Measurements from ENCODE around the gene DYNLT4.
"Not testable (repeated sequence)": the region's sequence is repeated elsewhere in the genome, so short reads cannot be mapped to it uniquely, and the experiment has no call there.

DYNLT4 gene

GRCh38 chr1:44808063-44808937, 1.1 kb upstream of the DYNLT4 start, which contains the start of gene BTBD19:
BTBD19 (plus strand) TSS chr1:44808523; CDS start chr1:44808821, 298 bp downstream.
- DNase-seq = no peak

GRCh38 chr1:44807364-44808062, 362 bp upstream of the DYNLT4 start:
- DNase-seq = no peak

GRCh38 chr1:44806025-44806703, 987 bp downstream of the DYNLT4 start:
- DNase-seq = no peak

- no peak for DNase-seq
Observed at GRCh38 chr1:44805311-44806024, 1.7 kb downstream of the DYNLT4 start.

DNA sequence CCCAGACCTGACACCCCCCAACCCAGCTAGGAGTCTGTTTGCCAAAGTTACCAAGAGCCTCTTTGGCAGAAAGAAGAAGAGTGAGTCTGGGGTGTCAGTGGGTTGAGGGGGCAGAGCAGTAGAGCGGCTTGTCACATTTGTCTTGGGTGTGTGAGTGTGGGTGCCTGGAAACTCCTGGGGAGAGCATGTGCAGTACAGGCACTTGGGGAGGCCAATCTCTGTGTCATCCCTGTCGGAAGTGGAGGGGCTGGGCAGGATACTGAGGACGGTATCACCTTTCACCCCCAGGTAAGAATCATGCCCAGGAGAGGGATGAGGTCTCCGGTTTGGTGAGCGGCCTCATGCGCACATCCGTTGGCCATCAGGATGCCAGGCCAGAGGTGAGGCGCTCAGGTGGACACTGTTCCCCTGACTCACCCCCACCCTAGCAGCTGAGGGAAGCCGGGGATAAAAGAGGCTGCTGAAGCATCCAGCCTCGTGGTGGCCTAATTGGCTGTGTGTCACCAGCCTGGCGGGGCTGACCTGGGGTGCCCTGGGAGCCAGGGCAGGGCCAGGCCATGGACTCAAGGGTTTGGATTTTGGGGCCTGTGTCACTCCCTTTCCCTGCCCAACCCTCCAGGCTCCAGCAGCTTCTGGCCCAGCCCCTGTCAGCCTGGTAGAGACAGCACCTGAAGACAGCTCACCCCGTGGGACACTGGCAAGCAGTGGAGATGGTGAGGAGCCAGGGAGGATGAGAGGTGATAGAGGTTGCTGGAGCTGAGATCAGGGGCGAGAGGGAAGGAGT, 3.6 kb downstream of the DYNLT4 start:
- no peak for DNase-seq

- DNase-seq = no peak
Observed at GRCh38 chr1:44803062-44803311, 4.2 kb downstream of the DYNLT4 start.

GRCh38 chr1:44802306-44803061, 4.7 kb downstream of the DYNLT4 start:
- DNase-seq = no peak

DNA sequence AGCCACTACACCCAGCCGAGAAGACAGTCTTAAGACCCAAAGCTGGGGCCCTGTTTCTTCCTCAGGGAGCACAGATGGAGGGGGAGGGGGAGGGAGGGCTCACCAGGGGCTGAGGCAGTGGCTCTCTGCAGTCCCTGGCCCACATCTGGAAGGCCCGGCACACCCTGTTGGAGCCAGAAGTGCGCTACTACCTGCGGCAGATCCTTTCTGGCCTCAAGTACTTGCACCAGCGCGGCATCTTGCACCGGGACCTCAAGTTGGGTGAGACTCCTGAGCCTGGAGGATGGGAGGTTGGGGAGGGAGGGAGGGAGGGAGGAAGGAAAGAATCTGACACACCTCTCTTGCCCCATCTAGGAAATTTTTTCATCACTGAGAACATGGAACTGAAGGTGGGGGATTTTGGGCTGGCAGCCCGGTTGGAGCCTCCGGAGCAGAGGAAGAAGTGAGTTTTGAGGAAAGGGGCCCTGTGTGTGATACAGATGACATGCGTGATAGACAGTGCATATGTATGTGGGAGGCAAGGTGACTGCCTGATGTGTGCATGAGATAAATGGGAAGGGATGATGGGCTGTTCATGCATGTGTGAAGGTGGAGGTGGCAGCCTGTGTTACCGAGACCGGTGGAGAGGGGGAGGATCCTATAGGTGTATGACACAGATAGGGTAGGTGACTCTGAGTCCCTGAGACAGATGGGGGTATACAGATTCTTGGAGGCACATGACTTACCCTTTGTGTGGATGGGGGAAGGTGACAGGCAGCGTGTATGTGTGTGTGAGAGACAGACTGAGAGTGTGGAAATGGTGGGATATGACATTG, 5.5 kb downstream of the DYNLT4 start:
- no peak for DNase-seq

DNA sequence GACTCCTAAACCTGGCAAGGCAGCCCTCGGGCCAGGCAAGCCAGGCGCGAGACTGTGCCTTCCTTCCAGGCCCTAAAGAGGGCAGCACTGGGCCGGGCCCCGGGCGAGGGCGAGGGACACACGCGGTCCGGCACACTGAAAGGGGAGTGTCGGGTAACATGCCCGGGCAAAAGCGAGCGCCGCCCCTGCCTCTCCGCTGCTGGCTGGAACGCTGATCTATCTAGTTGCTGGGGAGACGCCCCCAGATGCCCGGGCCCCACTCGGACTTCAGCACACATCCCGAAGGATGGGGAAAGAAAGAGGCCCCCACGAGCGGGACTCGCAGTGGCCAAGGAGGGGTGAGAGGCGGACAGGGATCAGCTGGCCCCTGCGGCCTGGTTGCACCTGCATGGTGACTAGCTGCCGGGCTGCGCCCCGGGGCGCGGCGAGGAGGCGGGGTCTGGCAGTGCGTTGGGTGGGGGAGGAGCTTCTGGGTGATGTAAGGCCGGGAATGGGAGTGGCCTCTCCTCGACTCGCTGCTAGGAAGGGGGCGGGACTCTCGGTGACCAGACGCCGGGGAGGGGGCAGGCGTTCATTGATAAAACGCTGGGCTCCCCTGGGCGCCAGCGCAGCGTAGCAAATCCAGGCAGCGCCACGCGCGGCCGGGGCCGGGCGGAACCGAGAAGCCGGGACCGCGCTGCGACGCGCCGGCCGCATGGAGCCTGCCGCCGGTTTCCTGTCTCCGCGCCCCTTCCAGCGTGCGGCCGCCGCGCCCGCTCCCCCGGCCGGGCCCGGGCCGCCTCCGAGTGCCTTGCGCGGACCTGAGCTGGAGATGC, 7.2 kb downstream of the DYNLT4 start, which contains the start of gene PLK3:
Gene PLK3, plus strand, starts transcription at position 608 of the 815 bp plus-strand sequence. Its CDS starts 87 bp downstream, at position 695.
- DNase-seq = peak; percentile 99

DNA sequence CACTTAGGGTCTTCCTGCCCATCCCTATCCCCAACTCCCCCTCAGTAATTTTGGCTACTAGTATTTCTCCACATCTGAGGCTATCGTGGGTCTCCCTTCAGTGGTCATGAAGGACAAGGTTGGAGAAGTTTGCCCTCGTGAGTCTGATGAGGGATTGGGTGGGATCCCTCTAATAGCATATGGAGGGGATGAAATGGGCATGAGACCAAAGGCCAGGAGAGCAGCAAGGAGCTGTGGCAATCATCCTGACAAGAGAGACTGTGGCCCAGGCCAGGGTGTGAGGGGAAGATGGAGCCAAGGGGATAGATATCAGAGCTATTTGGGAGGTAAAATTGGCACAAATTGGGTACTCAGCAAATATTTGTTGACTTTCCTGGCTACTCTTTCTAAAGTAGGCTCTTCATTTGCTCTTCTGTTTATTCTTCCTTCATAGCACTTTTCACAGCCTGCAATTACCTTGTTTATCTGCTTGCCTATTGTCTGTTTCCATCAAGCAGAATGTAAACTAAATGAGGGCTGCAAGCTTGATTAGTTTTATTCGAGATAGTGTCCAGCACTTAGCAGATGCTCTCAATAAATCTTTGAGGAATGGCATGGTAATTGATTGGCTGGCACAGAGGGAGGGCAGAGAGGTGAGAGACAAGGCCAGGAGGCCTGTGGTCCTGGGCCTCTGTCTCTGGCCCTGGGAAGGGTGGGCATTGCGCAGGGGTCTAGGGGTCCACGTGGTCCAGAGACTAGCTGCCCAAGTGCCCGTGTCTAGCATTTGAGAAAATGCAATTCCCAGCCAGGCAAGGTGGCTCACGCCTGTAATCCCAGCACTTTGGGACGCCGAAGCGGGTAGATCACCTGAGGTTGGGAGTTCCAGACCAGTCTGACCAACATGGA, 8.4 kb downstream of the DYNLT4 start:
- DNase-seq = peak; percentile 86

GRCh38 chr1:44797886-44798285, 9.3 kb downstream of the DYNLT4 start:
- not testable (repeated sequence) for DNase-seq

DNA sequence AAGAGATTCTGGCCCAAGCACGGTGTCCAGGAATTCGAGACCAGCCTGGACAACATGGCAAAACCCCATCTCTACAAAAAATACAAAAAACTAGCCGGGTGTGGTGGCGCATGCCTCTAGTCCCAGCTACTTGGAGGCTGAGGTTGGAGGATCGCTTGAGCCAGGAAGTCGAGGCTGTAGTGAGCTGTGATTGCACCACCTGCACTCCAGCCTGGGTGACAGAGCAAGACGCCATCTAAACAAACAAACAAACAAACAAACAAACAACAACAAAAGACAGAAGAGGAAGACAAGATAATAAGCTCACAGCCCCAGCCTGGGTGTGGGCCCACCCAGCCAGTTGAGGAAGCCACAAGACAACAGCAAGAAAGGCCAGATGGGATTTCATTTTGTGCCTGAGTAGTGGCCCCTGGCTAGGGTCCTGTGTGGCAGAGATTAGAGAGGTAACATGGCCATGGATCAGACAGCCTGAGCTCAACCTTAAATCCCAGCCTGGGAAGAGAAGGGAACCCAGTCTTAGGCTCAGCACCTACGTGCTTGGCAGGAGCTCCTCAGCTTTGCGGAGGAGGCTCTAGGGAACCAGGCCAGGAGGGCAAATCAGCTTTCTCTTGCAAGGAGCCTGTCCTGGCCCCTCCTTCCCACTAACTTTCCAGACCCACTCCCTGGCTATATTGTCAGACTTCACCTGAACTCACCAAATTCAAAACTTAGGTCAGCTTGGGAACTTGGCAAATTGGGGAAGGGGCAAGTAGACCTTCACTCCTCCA, 14.2 kb downstream of the DYNLT4 start:
- no peak for DNase-seq

DNA sequence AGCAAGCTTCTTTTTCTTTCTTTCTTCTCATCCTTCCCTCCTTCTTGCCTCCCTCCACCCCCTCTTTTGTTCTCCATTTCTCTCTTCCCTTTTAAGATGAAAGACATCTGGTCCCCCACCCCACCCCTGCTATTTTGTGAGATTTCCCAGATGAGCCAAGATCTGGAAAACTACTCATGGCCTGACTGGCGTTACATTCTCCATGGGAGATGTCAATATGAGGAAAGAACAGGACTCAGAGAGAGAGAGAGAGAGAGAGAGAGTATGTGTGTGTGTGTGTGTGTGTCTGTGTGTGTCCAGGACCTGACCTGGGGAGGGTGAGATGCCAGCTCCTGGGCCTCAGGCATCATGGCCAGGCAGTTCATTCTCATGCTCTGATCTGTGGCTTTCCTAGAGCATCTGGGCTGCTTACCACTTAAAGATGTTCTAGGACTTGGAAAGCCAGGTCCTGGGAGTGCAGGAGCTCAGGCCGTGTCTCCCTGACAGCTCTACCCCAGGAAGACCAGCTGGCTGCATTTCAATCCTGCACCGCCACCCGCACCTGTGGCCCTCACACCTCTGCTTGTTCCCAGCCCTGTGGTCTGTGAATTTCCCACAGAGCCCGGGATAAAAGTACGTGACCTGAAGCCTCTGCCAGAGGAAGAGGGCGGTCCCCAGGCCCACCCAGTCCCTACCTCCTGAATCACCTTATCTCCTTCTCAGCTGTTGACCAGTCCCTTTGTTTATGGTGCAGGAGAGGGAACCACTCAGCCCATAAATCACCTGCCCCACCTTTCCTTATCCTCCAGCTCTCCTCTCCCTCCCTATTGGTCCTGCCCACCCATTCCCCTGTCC, 16.0 kb downstream of the DYNLT4 start:
- DNase-seq = no peak

GRCh38 chr1:44788120-44788860, 18.9 kb downstream of the DYNLT4 start, which contains the start of gene BEST4:
BEST4 (minus strand) TSS chr1:44788170; CDS start chr1:44787705, 465 bp downstream.
- DNase-seq = no peak

GRCh38 chr1:44787506-44787905, 19.6 kb downstream of the DYNLT4 start:
- DNase-seq = no peak

All from NCI-H1092 treated with DMSO at 0.1 percent for 48 hours (cell line).